AG09309 (cell line): ENCODE results near the gene TEPSIN.

ENCODE experiments used
- DNase-seq: peaks from one replicate; pipeline ENCODE4 v3.0.0-alpha.2; 2010; ENCODE audit warnings: low read depth
- H3K4me3 ChIP-seq: 2 replicates; pipeline ENCODE4 v1.5.1; 2011; ENCODE audit warnings: mild to moderate bottlenecking, low read depth, low read length, moderate library complexity; ENCODE audit not compliant: control insufficient read depth
- CTCF ChIP-seq: IDR thresholded peaks from 2 replicates; pipeline ENCODE4 v1.5.1; 2011; ENCODE audit warnings: mild to moderate bottlenecking, low read depth, low read length, inconsistent platforms; ENCODE audit not compliant: insufficient read depth, control insufficient read depth; ENCODE audit errors: missing control alignments

TEPSIN gene

GRCh38 chr17:81270279-81270678, 31.4 kb upstream of the TEPSIN start:
- DNase-seq = no peak
- TF ChIP-seq CTCF = no peak
- H3K4me3 ChIP-seq = no peak overlapping the region

GRCh38 chr17:81267390-81268067, 28.7 kb upstream of the TEPSIN start:
- DNase-seq = no peak
- no peak overlapping the region for H3K4me3 ChIP-seq
- no peak for TF ChIP-seq CTCF

GRCh38 chr17:81265576-81265975, 26.7 kb upstream of the TEPSIN start:
- no peak for TF ChIP-seq CTCF
- DNase-seq = no peak
- H3K4me3 ChIP-seq = no peak overlapping the region

- no peak for TF ChIP-seq CTCF
- H3K4me3 ChIP-seq = no peak overlapping the region
- DNase-seq = no peak
These were observed 25.8 kb upstream of the TEPSIN start for GRCh38 chr17:81264640-81265039.

- DNase-seq = no peak
- TF ChIP-seq CTCF = no peak
- no peak overlapping the region for H3K4me3 ChIP-seq
These were observed 24.7 kb upstream of the TEPSIN start for GRCh38 chr17:81263371-81264181.

GRCh38 chr17:81261582-81262336, 22.9 kb upstream of the TEPSIN start:
- DNase-seq = no peak
- no peak overlapping the region for H3K4me3 ChIP-seq
- TF ChIP-seq CTCF = no peak
